Hepatocyte (in vitro differentiated cells): ENCODE measurements around the gene GFER. TPM values are rescaled to one million over a fixed set of nuclear protein-coding genes. Genes with fewer than 3 reads are reported as not detected.

Source experiments
- DNase-seq: peaks from one replicate; pipeline ENCODE4 v3.0.0-alpha.2; 2016; ENCODE audit warnings: low spot score
- H2AFZ ChIP-seq: fragments of 200-600 bp; sonication (generic); 2 replicates; pipeline ENCODE4 v1.6.0; 2016; ENCODE audit warnings: antibody characterized with exemption, mild to moderate bottlenecking
- H3K27ac ChIP-seq: fragments of 200-600 bp; sonication (generic); 2 replicates; pipeline ENCODE4 v1.5.1; 2016; ENCODE audit warnings: mild to moderate bottlenecking
- H3K27me3 ChIP-seq: fragments of 200-600 bp; sonication (generic); 2 replicates; pipeline ENCODE4 v1.6.1; 2016
- H3K36me3 ChIP-seq: fragments of 200-600 bp; sonication (generic); replicated peaks from 2 replicates; pipeline ENCODE4 v1.5.1; 2016; ENCODE audit warnings: low read depth; ENCODE audit not compliant: insufficient read depth
- H3K4me1 ChIP-seq: fragments of 200-600 bp; sonication (generic); 2 replicates; pipeline ENCODE4 v1.5.1; 2016; ENCODE audit warnings: mild to moderate bottlenecking, moderate library complexity; ENCODE audit not compliant: insufficient read depth
- H3K4me2 ChIP-seq: fragments of 200-600 bp; sonication (generic); 2 replicates; pipeline ENCODE4 v1.6.0; 2016
- H3K4me3 ChIP-seq: fragments of 200-600 bp; sonication (generic); 2 replicates; pipeline ENCODE4 v1.5.1; 2016; ENCODE audit warnings: mild to moderate bottlenecking
- H3K79me2 ChIP-seq: fragments of 200-600 bp; sonication (generic); 2 replicates; pipeline ENCODE4 v1.6.0; 2017; ENCODE audit warnings: mild to moderate bottlenecking
- H3K9me2 ChIP-seq: fragments of 200-600 bp; sonication (generic); replicated peaks from 2 replicates; pipeline ENCODE4 v1.6.0; 2017; ENCODE audit warnings: mild to moderate bottlenecking; ENCODE audit not compliant: insufficient read depth
- H3K9me3 ChIP-seq: fragments of 200-600 bp; sonication (generic); 2 replicates; pipeline ENCODE4 v1.5.1; 2016; ENCODE audit warnings: low read depth, mild to moderate bottlenecking
- H4K20me1 ChIP-seq: fragments of 200-600 bp; sonication (generic); 2 replicates; pipeline ENCODE4 v1.6.0; 2016; ENCODE audit warnings: mild to moderate bottlenecking; ENCODE audit not compliant: insufficient read depth, poor library complexity, severe bottlenecking
- CTCF ChIP-seq: fragments of 200-600 bp; sonication (generic); IDR thresholded peaks from 2 replicates; pipeline ENCODE4 v1.5.1; 2016; ENCODE audit warnings: antibody characterized with exemption, mild to moderate bottlenecking; ENCODE audit not compliant: poor library complexity
- EZH2 ChIP-seq: fragments of 200-600 bp; sonication (generic); IDR thresholded peaks from 2 replicates; pipeline ENCODE4 v1.6.1; 2016; ENCODE audit warnings: antibody characterized with exemption, mild to moderate bottlenecking, borderline replicate concordance
- EZH2phosphoT487 ChIP-seq: fragments of 200-600 bp; sonication (generic); IDR thresholded peaks from one replicate; pipeline ENCODE4 v1.6.1; 2018; ENCODE audit warnings: antibody characterized with exemption, mild to moderate bottlenecking, low read depth, moderate library complexity; ENCODE audit not compliant: unreplicated experiment, severe bottlenecking
- WGBS: methylation state at CpG from one replicate; pipeline ENCODE4 v1.1.6; 2016; ENCODE audit warnings: low lambda C conversion rate; ENCODE audit errors: missing lambda C conversion rate; 5-methylcytosine and 5-hydroxymethylcytosine counted together
- polyA plus RNA-seq: library from polyadenylated mRNA; unstranded; fragments of >200 nt; fragmentation: Nextera tagmentation; extraction: Ambion mirVana; gene quantifications from 2 replicates; pipeline ENCODE4 v1.2.1, GENCODE V29; 2016
- total RNA-seq: library from RNA; depleted of rRNA; stranded (reverse); fragments of >200 nt; gene quantifications from 2 replicates; pipeline ENCODE4 v1.2.3, GENCODE V29; 2014

GFER gene
- total and polyA plus RNA-seq, 2 experiments from 2014 or later = 34.9 to 44.0 TPM

GRCh38 chr16:1978476-1979120, 5.4 kb upstream of the GFER start:
- peak overlapping the region; percentile 75 for H3K4me2 ChIP-seq
- DNase-seq = no peak
- 79% methylated on average over 36 of the region's 37 CpGs for WGBS

GRCh38 chr16:1979271-1980029, 4.5 kb upstream of the GFER start:
- DNase-seq = peak; percentile 90
- Histone ChIP-seq H3K9me2 (no peaks in the 10 kb centered on the region), H2AFZ (no peak overlapping the region), H3K79me2 (peaks cover under 1% of the 10 kb centered on the region), H3K4me3 (no peak overlapping the region), H3K36me3 (no peaks in the 10 kb centered on the region), H3K4me1 (peaks cover 16% of the 10 kb centered on the region), H3K9me3 (no peaks in the 10 kb centered on the region), H3K27me3 (peaks cover 39% of the 10 kb centered on the region), H3K27ac (peak overlapping the region; percentile 66), H4K20me1 (no peaks in the 10 kb centered on the region), H3K4me2 (peak overlapping the region; percentile 75)
- TF ChIP-seq EZH2phosphoT487 = no peak
- TF ChIP-seq CTCF = no peak
- TF ChIP-seq EZH2 = no peak
- 16% methylated on average over 51 of the region's 70 CpGs for WGBS

More at GRCh38 chr16:1978476-1979120, 5.4 kb upstream of the GFER start:
- H3K36me3 ChIP-seq = no peaks in the 10 kb centered on the region
- peaks cover 16% of the 10 kb centered on the region for H3K4me1 ChIP-seq
- no peak overlapping the region for H3K4me3 ChIP-seq
- H3K79me2 ChIP-seq = peaks cover 5% of the 10 kb centered on the region
- peaks cover 39% of the 10 kb centered on the region for H3K27me3 ChIP-seq
- H3K27ac ChIP-seq = peak overlapping the region; percentile 48
- TF ChIP-seq CTCF (no peak), EZH2phosphoT487 (no peak), EZH2 (no peak)
- no peaks in the 10 kb centered on the region for H3K9me3 ChIP-seq
- H4K20me1 ChIP-seq = no peaks in the 10 kb centered on the region
- no peaks in the 10 kb centered on the region for H3K9me2 ChIP-seq
- no peak overlapping the region for H2AFZ ChIP-seq

- Histone ChIP-seq H2AFZ (no peak overlapping the region), H3K4me3 (no peak overlapping the region), H3K36me3 (no peaks in the 10 kb centered on the region), H3K79me2 (peaks cover 8% of the 10 kb centered on the region), H3K27ac (peak overlapping the region; percentile 66), H3K9me2 (no peaks in the 10 kb centered on the region), H3K4me1 (peaks cover 23% of the 10 kb centered on the region), H3K4me2 (peak overlapping the region; percentile 75), H3K9me3 (no peaks in the 10 kb centered on the region), H4K20me1 (no peaks in the 10 kb centered on the region), H3K27me3 (peaks cover 39% of the 10 kb centered on the region)
- TF ChIP-seq EZH2 = peak; percentile 22
- TF ChIP-seq EZH2phosphoT487 = no peak
- whole genome bisulfite sequencing = 24% methylated on average over 45 of the region's 53 CpGs
- no peak for DNase-seq
Observed at GRCh38 chr16:1980030-1980769, 3.8 kb upstream of the GFER start.
